HepG2 (cell line): ENCODE measurements around the gene FAM174B. TPM values are rescaled to one million over a fixed set of nuclear protein-coding genes. Genes with fewer than 3 reads are reported as not detected.

ENCODE experiments used
- ATAC-seq: fragments of 200-7000 bp; cut with Tn5 transposase; 3 replicates; pipeline ENCODE4 v1.9.1; 2020; ENCODE audit warnings: mild to moderate bottlenecking, moderate library complexity
- BruUV-seq: library from RNA; stranded (reverse); fragments of 400-500 nt; replicated peaks from 2 replicates; lab custom pipeline; 2021; lab: Mats Ljungman, UMichigan
- CTCF ChIA-PET: fragments of 300-600 bp; formaldehyde crosslinking; extraction: SDS; loops from one replicate; lab custom pipeline; 2021; ENCODE audit warnings: low total read pairs, inconsistent platforms, low intra/inter-chr PET ratio; lab: Yijun Ruan, JAX
- POLR2A ChIA-PET: fragments of 350-600 bp; sonication (Branson Sonifier 250); formaldehyde crosslinking; loops from one replicate; lab custom pipeline; 2020; ENCODE audit warnings: antibody characterized with exemption, inconsistent platforms; lab: Yijun Ruan, JAX
- DNase-seq: peaks from one replicate; pipeline ENCODE4 v3.0.0-alpha.2; 2015; ENCODE audit warnings: low spot score
- FAIRE-seq: peaks from 3 replicates; lab custom pipeline; 2011; peaks lifted over from hg19 to GRCh38; lab: Jason Lieb, UNC
- H2AFZ ChIP-seq: one replicate; pipeline ENCODE4 v1.6.1; 2011; ENCODE audit warnings: low read length, inconsistent platforms
- H3K27ac ChIP-seq: fragments of 300-600 bp; 3 replicates; pipeline ENCODE4 v1.8.0; 2011; ENCODE audit warnings: mixed run types, mild to moderate bottlenecking, mixed read lengths, low read length, inconsistent platforms; ENCODE audit not compliant: insufficient read depth; ENCODE audit errors: extremely low read length
- H3K27me3 ChIP-seq, 2 experiments: fragments of 200-600 bp in 1 of 2; 2 replicates in 1 of 2; 3 replicates in 1 of 2; pipeline versions ENCODE4 v1.6.0 to v1.8.0; 2011; ENCODE audit warnings: low read length in 2 of 2, mild to moderate bottlenecking in 2 of 2, moderate library complexity in 2 of 2, inconsistent platforms in 1 of 2; ENCODE audit not compliant: insufficient read depth in 2 of 2, control insufficient read depth in 1 of 2
- H3K36me3 ChIP-seq, 2 experiments: fragments of 200-600 bp in 1 of 2; replicated peaks in 1 of 2; 2 replicates in 1 of 2; 3 replicates in 1 of 2; pipeline versions ENCODE4 v1.5.1 to v1.8.0; 2011; ENCODE audit warnings: low read length in 2 of 2, inconsistent platforms in 1 of 2; ENCODE audit not compliant: insufficient read depth in 2 of 2, control insufficient read depth in 1 of 2
- H3K4me1 ChIP-seq: 2 replicates; pipeline ENCODE4 v1.5.1; 2012; ENCODE audit warnings: low read length, inconsistent platforms; ENCODE audit not compliant: insufficient read depth
- H3K4me2 ChIP-seq: 2 replicates; pipeline ENCODE4 v1.6.0; 2011; ENCODE audit warnings: low read depth, low read length, inconsistent platforms
- H3K4me3 ChIP-seq, 3 experiments: fragments of 200-600 bp in 1 of 3; sonication (generic), shearing (Covaris generic) in 1 of 3; replicated peaks in 1 of 3; 2 replicates each; pipeline ENCODE4 v1.5.1; 2011 to 2016; ENCODE audit warnings: low read length in 3 of 3, inconsistent platforms in 2 of 3, low read depth in 2 of 3, mild to moderate bottlenecking in 2 of 3, control low read depth in 1 of 3, mixed read lengths in 1 of 3; ENCODE audit not compliant: insufficient read depth in 1 of 3
- H3K79me2 ChIP-seq: one replicate; pipeline ENCODE4 v1.6.1; 2011; ENCODE audit warnings: low read length, inconsistent platforms; ENCODE audit not compliant: insufficient read depth
- H3K9ac ChIP-seq: 2 replicates; pipeline ENCODE4 v1.6.0; 2011; ENCODE audit warnings: mild to moderate bottlenecking, low read depth, low read length, inconsistent platforms; ENCODE audit not compliant: insufficient read depth
- H3K9me3 ChIP-seq: 2 replicates; pipeline ENCODE4 v1.5.1; 2012; ENCODE audit warnings: mild to moderate bottlenecking, low read length
- H4K20me1 ChIP-seq: 2 replicates; pipeline ENCODE4 v1.6.0; 2011; ENCODE audit warnings: inconsistent platforms, mild to moderate bottlenecking, low read length, moderate library complexity; ENCODE audit not compliant: insufficient read depth
- MED1 ChIP-seq: sonication (generic); formaldehyde crosslinking; IDR thresholded peaks from 2 replicates; pipeline ENCODE4 v1.4.0; 2020; ENCODE audit warnings: missing genetic modification reagents
- NR2F1 ChIP-seq, 2 experiments: fragments of 450-650 bp in 1 of 2; formaldehyde crosslinking in 1 of 2; IDR thresholded peaks; 2 replicates each; pipeline versions ENCODE4 v1.5.0 to v1.6.1; 2016 to 2020; ENCODE audit warnings: mild to moderate bottlenecking in 1 of 2, missing compliant biosample characterization in 1 of 2, missing genetic modification reagents in 1 of 2, moderate library complexity in 1 of 2
- RCOR2 ChIP-seq: IDR thresholded peaks from 2 replicates; pipeline ENCODE4 v1.6.1; 2016; ENCODE audit warnings: missing biosample characterization, missing genetic modification reagents
- TGIF2 ChIP-seq: IDR thresholded peaks from 2 replicates; pipeline ENCODE4 v1.6.1; 2016; ENCODE audit warnings: control low read depth, missing compliant biosample characterization
- WIZ ChIP-seq: sonication (generic); formaldehyde crosslinking; IDR thresholded peaks from 2 replicates; pipeline ENCODE4 v1.5.1; 2020; ENCODE audit warnings: mild to moderate bottlenecking, missing genetic modification reagents
- ZNF234 ChIP-seq: sonication (generic); formaldehyde crosslinking; conservative IDR thresholded peaks from 2 replicates; pipeline ENCODE4 v1.5.1; 2020; ENCODE audit warnings: mild to moderate bottlenecking, missing genetic modification reagents
- ZNF446 ChIP-seq: sonication (generic); formaldehyde crosslinking; IDR thresholded peaks from 2 replicates; pipeline ENCODE4 v1.5.0; 2020; ENCODE audit warnings: mild to moderate bottlenecking, missing genetic modification reagents
- ZNF552 ChIP-seq: sonication (generic); formaldehyde crosslinking; IDR thresholded peaks from 2 replicates; pipeline ENCODE4 v1.9.0; 2022; ENCODE audit warnings: missing genetic modification reagents, mild to moderate bottlenecking, borderline replicate concordance
- ZNF616 ChIP-seq: sonication (generic); formaldehyde crosslinking; IDR thresholded peaks from 2 replicates; pipeline ENCODE4 v1.5.0; 2020; ENCODE audit warnings: low read depth, mild to moderate bottlenecking, missing genetic modification reagents
- ZNF672 ChIP-seq: sonication (generic); formaldehyde crosslinking; IDR thresholded peaks from 2 replicates; pipeline ENCODE4 v1.8.1; 2022; ENCODE audit warnings: missing genetic modification reagents
- WGBS: methylation state at CpG from one replicate; pipeline ENCODE4 v1.1.6; 2017; ENCODE audit warnings: low lambda C conversion rate; 5-methylcytosine and 5-hydroxymethylcytosine counted together
- in situ Hi-C: cut with HindIII; loops from 2 replicates; pipeline ENCODE4 v1.10.0; 2017; ENCODE audit warnings: low pct_unique_long_range_greater_than_20kb; ENCODE audit not compliant: extremely low pct_ligation_motif_present
- intact Hi-C: fragments of 100-400 bp; cut with micrococcal nuclease; formaldehyde crosslinking; loops from one replicate; pipeline ENCODE4 v1.10.0; 2022; ENCODE audit not compliant: unreplicated experiment
- polyA plus RNA-seq, 8 experiments: library from polyadenylated mRNA; depleted of rRNA in 3 of 8; stranded (reverse) in 7 of 8; unstranded in 1 of 8; fragments of >200 nt; fragmentation: Illumina TruSeq in 4 of 8; extraction: Trizol in 4 of 8; gene quantifications; 2 replicates each; pipeline versions ENCODE4 v1.2.1 to v1.2.3, GENCODE V29; 2011 to 2016; ENCODE audit warnings: low read depth in 4 of 8, missing spikeins in 1 of 8, mixed read lengths in 1 of 8; ENCODE audit not compliant: insufficient read depth in 1 of 8
- total RNA-seq, 5 experiments: library from RNA; depleted of rRNA; stranded (reverse); fragments of >200 nt; fragmentation: Illumina TruSeq; extraction: Trizol; gene quantifications; 2 replicates each; pipeline ENCODE4 v1.2.3, GENCODE V29; 2016; ENCODE audit warnings: low read depth in 1 of 5
- TF ChIP-seq, protein P1 (sequence below): sonication (generic); formaldehyde crosslinking; IDR thresholded peaks from 2 replicates; pipeline ENCODE4 v1.4.0; 2020; ENCODE audit warnings: missing genetic modification reagents
- TF ChIP-seq, protein P2 (sequence below): sonication (generic); formaldehyde crosslinking; IDR thresholded peaks from 2 replicates; pipeline ENCODE4 v1.4.0; 2020; ENCODE audit warnings: missing genetic modification reagents

FAM174B gene
- total and polyA plus RNA-seq, 2 of the 13 experiments (the other 11 are each of a cell fraction or from before 2014, with no cell fraction given) = 0.90 to 2.1 TPM

DNA sequence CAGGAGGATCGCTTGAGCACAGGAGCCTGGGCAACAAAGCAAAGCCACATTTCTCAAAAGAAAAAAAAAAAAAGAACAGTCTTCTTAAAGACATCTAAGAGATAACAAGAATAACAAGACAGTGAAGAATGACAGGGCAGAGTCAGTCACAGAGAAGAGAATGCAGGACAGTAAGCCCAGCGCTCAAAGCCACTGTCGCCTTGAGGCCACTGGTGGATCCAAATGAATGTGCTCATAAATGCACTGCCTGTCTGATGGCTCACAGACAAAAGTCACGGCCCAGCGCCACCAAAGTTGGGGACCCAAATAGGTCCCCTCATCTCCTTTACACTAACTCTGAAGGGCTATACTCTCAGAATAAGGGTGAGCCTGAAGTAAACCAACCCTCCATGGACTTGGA, 52.3 kb downstream of the FAM174B start:
- H3K79me2 ChIP-seq = no peaks in the 10 kb centered on the region
- no peaks in the 10 kb centered on the region for H3K36me3 ChIP-seq
- intact Hi-C loops (no loop called here), in situ Hi-C loops (no loop called here)
- CTCF ChIA-PET = no interaction called here
- H3K9me3 ChIP-seq = no peaks in the 10 kb centered on the region; the same call in 1 of the 2 replicates
- FAIRE-seq (no peak), DNase-seq (no peak)
- no peak overlapping the region for H3K4me3 ChIP-seq
- no peak overlapping the region for H3K4me2 ChIP-seq
- 0 out of 2 replicates have a peak, but pooled peaks cover 7% of the 10 kb centered on the region for H3K4me1 ChIP-seq
- 46% methylated on average over 5 of the region's 5 CpGs for WGBS
- no peak overlapping the region for H3K27ac ChIP-seq
- no TSS peak for BruUV-seq
- no peaks in the 10 kb centered on the region for H4K20me1 ChIP-seq
- no peak overlapping the region for H3K9ac ChIP-seq
- no peaks in the 10 kb centered on the region; a peak in 1 of 5 replicates for H3K27me3 ChIP-seq
- no peak overlapping the region for H2AFZ ChIP-seq
- no peak for TF ChIP-seq ZNF616 (CRISPR knock-in tag)
- TF ChIP-seq ZNF446 (CRISPR knock-in tag) = no peak
- no peak for TF ChIP-seq ZNF672 (CRISPR knock-in tag)
- TF ChIP-seq, all 625 proteins: peak for 0
- no peak for ATAC-seq
- POLR2A ChIA-PET = no interaction called here

GRCh38 chr15:92602267-92602593, 53.3 kb downstream of the FAM174B start:
- in situ Hi-C loops (no loop called here), intact Hi-C loops (no loop called here)
- no peaks in the 10 kb centered on the region; a peak in 1 of 5 replicates for H3K27me3 ChIP-seq
- no peak overlapping the region for H2AFZ ChIP-seq
- H3K9ac ChIP-seq = no peak overlapping the region
- 0 out of 2 replicates have a peak, but pooled peaks cover 7% of the 10 kb centered on the region for H3K4me1 ChIP-seq
- no peaks in the 10 kb centered on the region for H3K36me3 ChIP-seq
- no peaks in the 10 kb centered on the region for H3K79me2 ChIP-seq
- 17% methylated on average over 2 of the region's 2 CpGs for WGBS
- no peaks in the 10 kb centered on the region for H4K20me1 ChIP-seq
- ChIA-PET POLR2A (no interaction called here), CTCF (no interaction called here)
- TF ChIP-seq, protein P1, sequence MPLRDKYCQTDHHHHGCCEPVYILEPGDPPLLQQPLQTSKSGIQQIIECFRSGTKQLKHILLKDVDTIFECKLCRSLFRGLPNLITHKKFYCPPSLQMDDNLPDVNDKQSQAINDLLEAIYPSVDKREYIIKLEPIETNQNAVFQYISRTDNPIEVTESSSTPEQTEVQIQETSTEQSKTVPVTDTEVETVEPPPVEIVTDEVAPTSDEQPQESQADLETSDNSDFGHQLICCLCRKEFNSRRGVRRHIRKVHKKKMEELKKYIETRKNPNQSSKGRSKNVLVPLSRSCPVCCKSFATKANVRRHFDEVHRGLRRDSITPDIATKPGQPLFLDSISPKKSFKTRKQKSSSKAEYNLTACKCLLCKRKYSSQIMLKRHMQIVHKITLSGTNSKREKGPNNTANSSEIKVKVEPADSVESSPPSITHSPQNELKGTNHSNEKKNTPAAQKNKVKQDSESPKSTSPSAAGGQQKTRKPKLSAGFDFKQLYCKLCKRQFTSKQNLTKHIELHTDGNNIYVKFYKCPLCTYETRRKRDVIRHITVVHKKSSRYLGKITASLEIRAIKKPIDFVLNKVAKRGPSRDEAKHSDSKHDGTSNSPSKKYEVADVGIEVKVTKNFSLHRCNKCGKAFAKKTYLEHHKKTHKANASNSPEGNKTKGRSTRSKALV (CRISPR knock-in tag) = no peak
- TF ChIP-seq ZNF234 (no peak), TGIF2 (CRISPR knock-in tag) (no peak), NR2F1 (CRISPR knock-in tag; IDR thresholded peaks at IDR 0.05) (no peak), MED1 (CRISPR knock-in tag) (no peak), WIZ (no peak), RCOR2 (CRISPR knock-in tag) (no peak), ZNF552 (CRISPR knock-in tag) (no peak)
- TF ChIP-seq, protein P2, sequence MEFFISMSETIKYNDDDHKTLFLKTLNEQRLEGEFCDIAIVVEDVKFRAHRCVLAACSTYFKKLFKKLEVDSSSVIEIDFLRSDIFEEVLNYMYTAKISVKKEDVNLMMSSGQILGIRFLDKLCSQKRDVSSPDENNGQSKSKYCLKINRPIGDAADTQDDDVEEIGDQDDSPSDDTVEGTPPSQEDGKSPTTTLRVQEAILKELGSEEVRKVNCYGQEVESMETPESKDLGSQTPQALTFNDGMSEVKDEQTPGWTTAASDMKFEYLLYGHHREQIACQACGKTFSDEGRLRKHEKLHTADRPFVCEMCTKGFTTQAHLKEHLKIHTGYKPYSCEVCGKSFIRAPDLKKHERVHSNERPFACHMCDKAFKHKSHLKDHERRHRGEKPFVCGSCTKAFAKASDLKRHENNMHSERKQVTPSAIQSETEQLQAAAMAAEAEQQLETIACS (CRISPR knock-in tag) = no peak
- FAIRE-seq (no peak), ATAC-seq (no peak), DNase-seq (no peak)
- H3K4me2 ChIP-seq = no peak overlapping the region
- no peaks in the 10 kb centered on the region; the same call in 1 of the 2 replicates for H3K9me3 ChIP-seq
- BruUV-seq = no TSS peak
- no peak overlapping the region for H3K27ac ChIP-seq
- H3K4me3 ChIP-seq = no peak overlapping the region
